ENCODE results near the gene RBP5. TPM values are rescaled to one million over a fixed set of nuclear protein-coding genes. Genes with fewer than 3 reads are reported as not detected.
A peak's percentile ranks its signal among the peaks of the same experiment; 100 is the strongest.

RBP5 gene
- total and polyA plus RNA-seq, 10 donors: 55.5 to 170 (median 105) TPM

DNA sequence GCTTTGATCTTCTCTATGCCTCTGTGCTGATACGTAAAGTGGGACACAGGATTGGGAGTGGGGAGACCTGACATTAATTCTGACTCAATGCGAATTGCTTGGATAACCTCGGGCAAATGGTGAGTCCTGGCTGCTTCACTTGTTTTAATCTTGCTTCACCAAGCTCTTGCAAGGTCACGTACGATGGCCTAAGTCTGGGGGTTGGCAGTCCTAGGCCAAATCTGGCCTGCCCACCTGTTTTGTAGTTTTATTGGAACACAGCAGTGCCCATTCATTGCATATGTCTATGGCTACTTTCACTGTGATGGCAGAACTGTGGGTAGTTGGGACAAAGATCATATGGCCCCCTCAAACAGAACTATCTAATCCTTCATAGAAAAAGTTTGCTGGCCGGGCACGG lies 14.9 kb upstream of the RBP5 start:
- Histone ChIP-seq H3K36me3 (peaks cover 0 to 92% (median 27%) of the 10 kb centered on the region in 6 donors), H3K27me3 (replicated peaks in 1 of 7) (no peaks in the 10 kb centered on the region), H3K4me3 (no peak overlapping the region), H3K9me3 (no peaks in the 10 kb centered on the region), H3K27ac (no peak overlapping the region), H3K4me1 (peaks cover 0 to 8% (median 0%) of the 10 kb centered on the region in 6 donors)
- WGBS, 5 donors: 93 to 98% (median 95%) methylated on average over 7 of the region's 7 CpGs
- DNase-seq: peak; percentile 9
- intact Hi-C loops (cut with DNase I; ENCODE audit: low total_unique reads): no loop called here
- TF ChIP-seq, protein P1, sequence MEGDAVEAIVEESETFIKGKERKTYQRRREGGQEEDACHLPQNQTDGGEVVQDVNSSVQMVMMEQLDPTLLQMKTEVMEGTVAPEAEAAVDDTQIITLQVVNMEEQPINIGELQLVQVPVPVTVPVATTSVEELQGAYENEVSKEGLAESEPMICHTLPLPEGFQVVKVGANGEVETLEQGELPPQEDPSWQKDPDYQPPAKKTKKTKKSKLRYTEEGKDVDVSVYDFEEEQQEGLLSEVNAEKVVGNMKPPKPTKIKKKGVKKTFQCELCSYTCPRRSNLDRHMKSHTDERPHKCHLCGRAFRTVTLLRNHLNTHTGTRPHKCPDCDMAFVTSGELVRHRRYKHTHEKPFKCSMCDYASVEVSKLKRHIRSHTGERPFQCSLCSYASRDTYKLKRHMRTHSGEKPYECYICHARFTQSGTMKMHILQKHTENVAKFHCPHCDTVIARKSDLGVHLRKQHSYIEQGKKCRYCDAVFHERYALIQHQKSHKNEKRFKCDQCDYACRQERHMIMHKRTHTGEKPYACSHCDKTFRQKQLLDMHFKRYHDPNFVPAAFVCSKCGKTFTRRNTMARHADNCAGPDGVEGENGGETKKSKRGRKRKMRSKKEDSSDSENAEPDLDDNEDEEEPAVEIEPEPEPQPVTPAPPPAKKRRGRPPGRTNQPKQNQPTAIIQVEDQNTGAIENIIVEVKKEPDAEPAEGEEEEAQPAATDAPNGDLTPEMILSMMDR (IDR thresholded peaks at IDR 0.05 in 8 of 11, conservative IDR thresholded peaks at IDR 0.05 in 3 of 11): no peak
- TF ChIP-seq POLR2A (IDR thresholded peaks at IDR 0.05) (no peak), POLR2AphosphoS5 (IDR thresholded peaks at IDR 0.05) (no peak)

DNA sequence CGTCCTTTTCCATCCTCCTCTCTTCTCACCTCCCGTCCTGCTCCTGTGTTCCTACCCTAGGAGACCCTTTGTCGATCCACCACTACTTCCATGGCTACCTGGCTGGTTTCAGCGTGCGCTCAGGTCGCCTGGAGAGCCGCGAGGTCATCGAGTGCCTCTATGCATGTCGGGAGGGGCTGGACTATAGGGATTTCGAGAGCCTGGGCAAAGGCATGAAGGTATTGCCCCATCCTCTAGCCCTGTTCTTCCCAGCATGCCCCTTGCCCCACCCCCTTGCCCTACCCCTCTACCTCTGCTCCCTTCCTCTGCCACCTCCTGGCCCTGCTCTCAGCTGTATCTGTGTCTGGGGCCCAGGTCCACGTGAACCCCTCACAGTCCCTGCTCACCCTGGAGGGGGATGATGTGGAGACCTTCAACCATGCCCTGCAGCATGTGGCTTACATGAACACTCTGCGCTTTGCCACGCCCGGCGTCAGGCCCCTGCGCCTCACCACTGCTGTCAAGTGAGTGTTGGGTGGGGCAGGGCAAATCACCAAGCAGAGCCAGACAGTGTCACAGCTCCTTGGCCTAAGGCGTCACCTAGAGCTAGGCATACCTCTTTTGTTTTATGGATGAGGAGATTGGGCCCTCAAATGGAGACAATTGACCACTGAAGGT lies 14.2 kb upstream of the RBP5 start:
- TF ChIP-seq, protein P1 (IDR thresholded peaks at IDR 0.05 in 8 of 11, conservative IDR thresholded peaks at IDR 0.05 in 3 of 11): no peak
- TF ChIP-seq POLR2AphosphoS5 (IDR thresholded peaks at IDR 0.05): peak in 1 of 3 donors; percentile 13
- no peak overlapping the region for H3K27ac ChIP-seq
- 92 to 97% (median 94%) methylated on average over 18 of the region's 18 CpGs for WGBS, 5 donors
- DNase-seq: peak; percentile 60
- intact Hi-C loops (cut with DNase I; ENCODE audit: low total_unique reads): no loop called here
- H3K4me3 ChIP-seq: no peak overlapping the region
- no peaks in the 10 kb centered on the region for H3K27me3 ChIP-seq (replicated peaks in 1 of 7)
- H3K9me3 ChIP-seq: no peaks in the 10 kb centered on the region
- H3K4me1 ChIP-seq: peaks cover 0 to 12% (median 2%) of the 10 kb centered on the region in 6 donors
- H3K36me3 ChIP-seq: peaks cover 0 to 92% (median 29%) of the 10 kb centered on the region in 6 donors

DNA sequence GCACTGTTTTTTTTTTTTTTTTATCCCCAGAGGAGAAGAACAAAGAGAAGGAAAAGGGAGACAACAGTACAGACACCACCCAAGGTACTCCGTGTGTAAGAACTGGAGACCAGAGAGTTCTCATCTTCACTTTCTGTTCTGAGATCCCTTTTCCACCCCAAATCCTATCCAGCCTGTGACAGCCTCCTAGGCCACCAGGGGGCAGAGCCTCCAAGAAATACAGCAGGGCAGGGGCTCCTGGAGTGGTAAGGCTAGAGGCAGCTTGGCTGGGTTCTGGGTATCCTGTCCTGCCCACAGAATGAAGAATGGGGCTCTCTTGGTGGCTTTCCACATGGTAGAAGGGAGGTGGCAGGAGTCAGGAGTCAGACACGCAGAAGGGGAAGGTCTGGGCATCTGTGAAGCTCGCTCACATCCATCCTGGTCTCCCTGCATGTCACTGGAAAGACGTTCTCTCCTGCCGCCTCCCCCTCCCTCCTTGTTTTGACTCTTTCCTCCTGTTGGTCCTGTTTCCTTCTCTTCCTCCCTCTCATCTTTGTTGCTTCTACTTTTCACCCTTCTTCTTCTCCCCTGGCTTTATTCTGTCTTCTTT lies 13.5 kb upstream of the RBP5 start:
- Histone ChIP-seq H3K4me1 (peaks cover 0 to 19% (median 3%) of the 10 kb centered on the region in 6 donors), H3K27me3 (replicated peaks in 1 of 7) (no peaks in the 10 kb centered on the region), H3K36me3 (peaks cover 0 to 92% (median 29%) of the 10 kb centered on the region in 6 donors), H3K9me3 (no peaks in the 10 kb centered on the region), H3K27ac (no peak overlapping the region), H3K4me3 (no peak overlapping the region)
- DNase-seq: peak; percentile 72
- intact Hi-C loops (cut with DNase I; ENCODE audit: low total_unique reads): no loop called here
- TF ChIP-seq POLR2A (IDR thresholded peaks at IDR 0.05) (no peak), POLR2AphosphoS5 (IDR thresholded peaks at IDR 0.05) (no peak)
- TF ChIP-seq, protein P1 (IDR thresholded peaks at IDR 0.05 in 8 of 11, conservative IDR thresholded peaks at IDR 0.05 in 3 of 11): peak; percentile 37 to 82 (median 68)
- WGBS, 5 donors: 62 to 95% (median 78%) methylated on average over 5 of the region's 5 CpGs

DNA sequence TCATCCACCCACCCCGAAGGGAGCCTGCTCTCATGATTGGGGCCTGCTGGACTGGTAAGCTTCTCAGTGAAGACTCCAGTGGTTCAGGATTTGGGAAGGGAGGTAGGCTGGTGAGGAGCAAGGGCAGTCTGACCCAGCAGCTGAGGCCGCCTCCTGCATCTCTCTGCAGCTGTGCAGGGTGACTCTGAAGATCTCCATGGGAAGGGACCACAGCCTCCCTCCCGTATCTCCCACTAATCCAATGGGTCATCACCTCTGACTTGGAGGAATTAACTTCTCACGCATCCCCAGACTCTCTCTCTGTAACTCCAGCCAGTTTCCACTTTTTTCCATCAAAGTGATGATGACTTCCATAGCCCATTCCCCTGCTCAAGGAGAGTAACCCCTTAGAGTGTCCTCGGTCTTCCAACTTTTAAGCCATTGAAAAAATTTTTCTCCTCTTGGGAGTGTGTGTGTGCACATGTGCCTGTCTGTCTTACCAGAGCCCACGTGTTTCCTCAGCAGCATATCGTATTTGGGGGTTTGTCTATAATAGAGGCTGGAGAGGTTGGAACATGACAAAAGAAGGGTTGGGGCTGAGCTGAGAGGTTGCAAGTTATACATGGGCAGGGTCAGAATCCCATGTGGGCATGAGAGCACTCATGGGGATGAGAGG lies 12.8 kb upstream of the RBP5 start:
- Histone ChIP-seq H3K27me3 (replicated peaks in 1 of 7) (no peaks in the 10 kb centered on the region), H3K4me3 (no peak overlapping the region), H3K9me3 (no peaks in the 10 kb centered on the region), H3K27ac (no peak overlapping the region), H3K4me1 (peaks cover 0 to 19% (median 3%) of the 10 kb centered on the region in 6 donors), H3K36me3 (peaks cover 0 to 92% (median 29%) of the 10 kb centered on the region in 6 donors)
- intact Hi-C loops (cut with DNase I; ENCODE audit: low total_unique reads): no loop called here
- TF ChIP-seq, protein P1 (IDR thresholded peaks at IDR 0.05 in 8 of 11, conservative IDR thresholded peaks at IDR 0.05 in 3 of 11): no peak
- TF ChIP-seq POLR2AphosphoS5 (IDR thresholded peaks at IDR 0.05): peak in 1 of 3 donors; percentile 11
- DNase-seq: peak; percentile 28
- 86 to 97% (median 91%) methylated on average over 6 to 7 of the region's 7 CpGs for WGBS, 5 donors

Data from spleen (tissue), 11 donors.